Fibroblast of the aortic adventitia (primary cell): ENCODE results near the gene SLC2A6. TPM values are rescaled to one million over a fixed set of nuclear protein-coding genes. Genes with fewer than 3 reads are reported as not detected.

Experiments used
- DNase-seq: peaks from one replicate; pipeline ENCODE4 v3.0.0-alpha.2; 2010; ENCODE audit warnings: low read depth
- H3K4me3 ChIP-seq: 2 replicates; pipeline ENCODE4 v1.5.1; 2011; ENCODE audit warnings: low read depth, mild to moderate bottlenecking, control low read depth, low read length, moderate library complexity
- CTCF ChIP-seq: IDR thresholded peaks from 2 replicates; pipeline ENCODE4 v1.5.1; 2011; ENCODE audit warnings: mild to moderate bottlenecking, low read length, control low read depth, inconsistent platforms; ENCODE audit not compliant: insufficient read depth
- total RNA-seq: library from RNA; depleted of rRNA; stranded (reverse); fragments of >200 nt; gene quantifications from 2 replicates; pipeline ENCODE4 v1.2.3, GENCODE V29; 2012; ENCODE audit warnings: low replicate concordance

The SLC2A6 gene
- total RNA-seq, 1 donor: 7.3 TPM

- no peak for TF ChIP-seq CTCF
- H3K4me3 ChIP-seq: no peak overlapping the region
- no peak for DNase-seq
These were observed 4.0 kb downstream of the SLC2A6 start for GRCh38 chr9:133474853-133475252.

- TF ChIP-seq CTCF: no peak
- no peak for DNase-seq
- no peak overlapping the region for H3K4me3 ChIP-seq
These were observed 4.7 kb downstream of the SLC2A6 start for GRCh38 chr9:133474215-133474614.

GRCh38 chr9:133473743-133474142, 5.2 kb downstream of the SLC2A6 start:
- TF ChIP-seq CTCF: no peak
- H3K4me3 ChIP-seq: no peak overlapping the region
- DNase-seq: no peak

- no peak overlapping the region for H3K4me3 ChIP-seq
- no peak for TF ChIP-seq CTCF
- no peak for DNase-seq
These were observed 6.0 kb downstream of the SLC2A6 start for GRCh38 chr9:133472753-133473378.

GRCh38 chr9:133472277-133472645, 6.6 kb downstream of the SLC2A6 start:
- no peak overlapping the region for H3K4me3 ChIP-seq
- no peak for DNase-seq
- no peak for TF ChIP-seq CTCF

- TF ChIP-seq CTCF: no peak
- H3K4me3 ChIP-seq: no peak overlapping the region
- no peak for DNase-seq
These were observed 7.2 kb downstream of the SLC2A6 start for GRCh38 chr9:133471551-133472276.
